Measurements from ENCODE around the gene CD302. TPM values are rescaled to one million over a fixed set of nuclear protein-coding genes. Genes with fewer than 3 reads are reported as not detected.
"Not testable (repeated sequence)": the region's sequence is repeated elsewhere in the genome, so short reads cannot be mapped to it uniquely, and the experiment has no call there.

CD302 gene
- total RNA-seq, 2 donors from 2014 or later: 0.72 to 0.88 TPM

GRCh38 chr2:159758686-159759085 is 39.3 kb downstream of the CD302 start:
- ATAC-seq (replicated peaks in 1 of 2): no peak
- Mint-ChIP-seq H3K27me3 (ENCODE audit: low read depth) (no peaks in the 10 kb centered on the region), H3K36me3 (ENCODE audit: insufficient read depth in 2 of 2) (peaks cover 6 to 29% of the 10 kb centered on the region in 2 donors), H3K4me1 (ENCODE audit: low read depth) (no peaks in the 10 kb centered on the region), H3K4me3 (no peak overlapping the region), H3K9me3 (no peaks in the 10 kb centered on the region), H3K27ac (peak overlapping the region; percentile 64)
- DNase-seq: no peak

- ATAC-seq (replicated peaks in 1 of 2): no peak
- Mint-ChIP-seq H3K36me3 (ENCODE audit: insufficient read depth in 2 of 2) (peaks cover 5 to 27% of the 10 kb centered on the region in 2 donors), H3K9me3 (no peaks in the 10 kb centered on the region), H3K27me3 (ENCODE audit: low read depth) (no peaks in the 10 kb centered on the region), H3K4me1 (ENCODE audit: low read depth) (no peaks in the 10 kb centered on the region), H3K4me3 (no peak overlapping the region), H3K27ac (peak overlapping the region; percentile 71)
- no peak for DNase-seq
Measured at GRCh38 chr2:159758239-159758638, 39.8 kb downstream of the CD302 start.

- Mint-ChIP-seq H3K4me1 (ENCODE audit: low read depth) (peaks cover 11% of the 10 kb centered on the region), H3K36me3 (ENCODE audit: insufficient read depth in 2 of 2) (peaks cover 6 to 33% of the 10 kb centered on the region in 2 donors), H3K4me3 (no peak overlapping the region), H3K9me3 (no peaks in the 10 kb centered on the region), H3K27ac (no peak overlapping the region), H3K27me3 (ENCODE audit: low read depth) (no peaks in the 10 kb centered on the region)
- ATAC-seq (replicated peaks in 1 of 2): peak; percentile 100
- DNase-seq: peak; percentile 25 to 30
Measured at GRCh38 chr2:159755788-159756187, 42.2 kb downstream of the CD302 start.

- no peak for ATAC-seq (replicated peaks in 1 of 2)
- Mint-ChIP-seq H3K9me3 (no peaks in the 10 kb centered on the region), H3K36me3 (ENCODE audit: insufficient read depth in 2 of 2) (peaks cover 6 to 26% of the 10 kb centered on the region in 2 donors), H3K27me3 (ENCODE audit: low read depth) (no peaks in the 10 kb centered on the region), H3K27ac (no peak overlapping the region), H3K4me1 (ENCODE audit: low read depth) (peaks cover 11% of the 10 kb centered on the region), H3K4me3 (no peak overlapping the region)
- DNase-seq: no peak
Measured at GRCh38 chr2:159755014-159755413, 43.0 kb downstream of the CD302 start.

- ATAC-seq (replicated peaks in 1 of 2) (no peak), DNase-seq (no peak)
- Mint-ChIP-seq H3K27ac (no peak overlapping the region), H3K9me3 (no peaks in the 10 kb centered on the region), H3K4me3 (no peak overlapping the region), H3K27me3 (ENCODE audit: low read depth) (no peaks in the 10 kb centered on the region), H3K4me1 (ENCODE audit: low read depth) (peaks cover 11% of the 10 kb centered on the region), H3K36me3 (ENCODE audit: insufficient read depth in 2 of 2) (peaks cover 6 to 23% of the 10 kb centered on the region in 2 donors)
Measured at GRCh38 chr2:159753797-159754196, 44.2 kb downstream of the CD302 start.

GRCh38 chr2:159750873-159751272 is 47.1 kb downstream of the CD302 start:
- H3K27me3 Mint-ChIP-seq (ENCODE audit: low read depth): no peaks in the 10 kb centered on the region
- no peak overlapping the region for H3K4me3 Mint-ChIP-seq
- H3K27ac Mint-ChIP-seq: peak overlapping the region; percentile 79
- H3K4me1 Mint-ChIP-seq (ENCODE audit: low read depth): peaks cover 18% of the 10 kb centered on the region
- no peak for DNase-seq
- no peaks in the 10 kb centered on the region for H3K9me3 Mint-ChIP-seq
- peaks cover 7 to 30% of the 10 kb centered on the region in 2 donors for H3K36me3 Mint-ChIP-seq (ENCODE audit: insufficient read depth in 2 of 2)
- ATAC-seq (replicated peaks in 1 of 2): no peak

- H3K9me3 Mint-ChIP-seq: no peaks in the 10 kb centered on the region
- H3K27ac Mint-ChIP-seq: no peak overlapping the region
- DNase-seq: no peak
- no peak for ATAC-seq (replicated peaks in 1 of 2)
- H3K4me3 Mint-ChIP-seq: no peak overlapping the region
- no peaks in the 10 kb centered on the region for H3K27me3 Mint-ChIP-seq (ENCODE audit: low read depth)
- H3K36me3 Mint-ChIP-seq (ENCODE audit: insufficient read depth in 2 of 2): peaks cover 13 to 41% of the 10 kb centered on the region in 2 donors
- H3K4me1 Mint-ChIP-seq (ENCODE audit: low read depth): peaks cover 17% of the 10 kb centered on the region
Measured at GRCh38 chr2:159748089-159748488, 49.9 kb downstream of the CD302 start.

- not testable (repeated sequence) for ATAC-seq (replicated peaks in 1 of 2); H3K4me1 Mint-ChIP-seq (ENCODE audit: low read depth); H3K27me3 Mint-ChIP-seq (ENCODE audit: low read depth); H3K4me3 Mint-ChIP-seq; H3K9me3 Mint-ChIP-seq; H3K27ac Mint-ChIP-seq; DNase-seq
- H3K36me3 Mint-ChIP-seq (ENCODE audit: insufficient read depth in 2 of 2): peaks cover 9 to 37% of the 10 kb centered on the region in 2 donors
Measured at GRCh38 chr2:159745237-159745636, 52.8 kb downstream of the CD302 start.

GRCh38 chr2:159744363-159744762 is 53.6 kb downstream of the CD302 start:
- Mint-ChIP-seq H3K27me3 (ENCODE audit: low read depth) (no peaks in the 10 kb centered on the region), H3K4me3 (no peak overlapping the region), H3K4me1 (ENCODE audit: low read depth) (peaks cover 7% of the 10 kb centered on the region), H3K27ac (no peak overlapping the region), H3K9me3 (no peaks in the 10 kb centered on the region), H3K36me3 (ENCODE audit: insufficient read depth in 2 of 2) (peaks cover 9 to 38% of the 10 kb centered on the region in 2 donors)
- no peak for DNase-seq
- ATAC-seq (replicated peaks in 1 of 2): no peak

GRCh38 chr2:159742846-159743245 is 55.2 kb downstream of the CD302 start:
- H3K4me1 Mint-ChIP-seq (ENCODE audit: low read depth): peaks cover 6% of the 10 kb centered on the region
- peaks cover 6 to 32% of the 10 kb centered on the region in 2 donors for H3K36me3 Mint-ChIP-seq (ENCODE audit: insufficient read depth in 2 of 2)

GRCh38 chr2:159738509-159739390 is 59.3 kb downstream of the CD302 start:
- Mint-ChIP-seq H3K4me1 (ENCODE audit: low read depth) (peaks cover 33% of the 10 kb centered on the region), H3K27ac (peak overlapping the region; percentile 7), H3K36me3 (ENCODE audit: insufficient read depth in 2 of 2) (peaks cover 6 to 30% of the 10 kb centered on the region in 2 donors), H3K4me3 (no peak overlapping the region), H3K27me3 (ENCODE audit: low read depth) (no peaks in the 10 kb centered on the region), H3K9me3 (peaks cover 0 to 1% of the 10 kb centered on the region in 2 donors)
- ATAC-seq (replicated peaks in 1 of 2) (peak in 1 of 2 donors; percentile 20), DNase-seq (no peak)

More at GRCh38 chr2:159742846-159743245, 55.2 kb downstream of the CD302 start:
- DNase-seq (no peak), ATAC-seq (replicated peaks in 1 of 2) (no peak)
- Mint-ChIP-seq H3K9me3 (no peaks in the 10 kb centered on the region), H3K4me3 (no peak overlapping the region), H3K27ac (peak overlapping the region; percentile 28), H3K27me3 (ENCODE audit: low read depth) (no peaks in the 10 kb centered on the region)

- Mint-ChIP-seq H3K4me3 (no peak overlapping the region), H3K36me3 (ENCODE audit: insufficient read depth in 2 of 2) (peaks cover 6 to 29% of the 10 kb centered on the region in 2 donors), H3K4me1 (ENCODE audit: low read depth) (peaks cover 33% of the 10 kb centered on the region), H3K27me3 (ENCODE audit: low read depth) (no peaks in the 10 kb centered on the region), H3K27ac (no peak overlapping the region), H3K9me3 (peaks cover 0 to 1% of the 10 kb centered on the region in 2 donors)
- ATAC-seq (replicated peaks in 1 of 2) (no peak), DNase-seq (no peak)
Measured at GRCh38 chr2:159737917-159738296, 60.1 kb downstream of the CD302 start.

GRCh38 chr2:159737292-159737916 is 60.6 kb downstream of the CD302 start:
- Mint-ChIP-seq H3K27me3 (ENCODE audit: low read depth) (no peaks in the 10 kb centered on the region), H3K36me3 (ENCODE audit: insufficient read depth in 2 of 2) (peaks cover 6 to 26% of the 10 kb centered on the region in 2 donors), H3K27ac (peak overlapping the region; percentile 69), H3K9me3 (peaks cover 0 to 1% of the 10 kb centered on the region in 2 donors), H3K4me3 (no peak overlapping the region), H3K4me1 (ENCODE audit: low read depth) (peaks cover 33% of the 10 kb centered on the region)
- DNase-seq (no peak), ATAC-seq (replicated peaks in 1 of 2) (no peak)

All from activated T-cell treated with anti-CD3 and anti-CD28 coated beads, Interleukin-2, amount 50 U/mL, for 72 hours (primary cell).